ENCODE data around the gene MOCS3. TPM values are rescaled to one million over a fixed set of nuclear protein-coding genes. Genes with fewer than 3 reads are reported as not detected.

The MOCS3 gene, protein sequence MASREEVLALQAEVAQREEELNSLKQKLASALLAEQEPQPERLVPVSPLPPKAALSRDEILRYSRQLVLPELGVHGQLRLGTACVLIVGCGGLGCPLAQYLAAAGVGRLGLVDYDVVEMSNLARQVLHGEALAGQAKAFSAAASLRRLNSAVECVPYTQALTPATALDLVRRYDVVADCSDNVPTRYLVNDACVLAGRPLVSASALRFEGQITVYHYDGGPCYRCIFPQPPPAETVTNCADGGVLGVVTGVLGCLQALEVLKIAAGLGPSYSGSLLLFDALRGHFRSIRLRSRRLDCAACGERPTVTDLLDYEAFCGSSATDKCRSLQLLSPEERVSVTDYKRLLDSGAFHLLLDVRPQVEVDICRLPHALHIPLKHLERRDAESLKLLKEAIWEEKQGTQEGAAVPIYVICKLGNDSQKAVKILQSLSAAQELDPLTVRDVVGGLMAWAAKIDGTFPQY
- total RNA-seq (2014; rRNA removed; shearing (Covaris generic); ENCODE audit: low replicate concordance): 11.7 and 13.6 TPM in 2 replicates

DNA sequence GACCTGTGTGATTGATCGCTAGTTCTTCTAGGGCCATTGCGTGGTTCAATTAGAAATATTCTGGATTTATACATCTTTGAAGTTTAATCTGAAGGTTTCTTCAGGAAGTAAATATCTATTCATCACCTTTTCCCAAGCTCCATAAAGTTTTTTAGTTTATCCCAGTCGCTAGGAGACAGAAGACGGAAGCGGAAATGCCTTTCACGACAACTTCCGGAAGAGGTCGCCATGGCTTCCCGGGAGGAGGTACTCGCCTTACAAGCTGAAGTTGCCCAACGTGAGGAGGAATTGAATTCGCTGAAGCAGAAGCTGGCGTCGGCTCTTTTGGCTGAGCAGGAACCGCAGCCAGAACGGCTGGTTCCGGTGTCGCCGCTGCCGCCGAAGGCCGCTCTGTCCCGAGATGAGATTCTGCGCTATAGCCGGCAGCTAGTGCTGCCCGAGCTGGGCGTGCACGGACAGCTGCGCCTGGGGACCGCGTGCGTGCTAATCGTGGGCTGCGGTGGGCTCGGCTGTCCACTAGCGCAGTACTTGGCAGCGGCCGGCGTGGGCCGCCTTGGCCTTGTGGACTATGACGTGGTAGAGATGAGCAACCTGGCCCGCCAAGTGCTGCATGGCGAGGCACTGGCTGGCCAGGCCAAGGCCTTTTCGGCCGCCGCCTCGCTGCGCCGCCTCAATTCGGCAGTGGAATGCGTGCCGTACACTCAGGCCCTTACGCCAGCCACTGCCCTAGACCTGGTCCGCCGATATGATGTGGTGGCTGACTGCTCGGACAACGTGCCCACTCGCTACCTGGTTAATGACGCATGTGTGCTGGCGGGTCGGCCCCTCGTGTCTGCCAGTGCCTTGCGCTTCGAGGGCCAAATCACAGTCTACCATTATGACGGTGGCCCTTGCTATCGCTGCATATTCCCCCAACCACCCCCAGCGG, at the start of gene MOCS3:
Gene MOCS3 (plus strand): TSS at position 204 of the 928 bp plus-strand sequence. CDS start 25 bp downstream, at position 229.
- peaks cover 41% of the 10 kb centered on the region for H3K36me3 ChIP-seq
- H3K9me3 ChIP-seq: no peaks in the 10 kb centered on the region
- H3K4me3 ChIP-seq: peak within 1 kb of the TSS; percentile 85
- DNase-seq: peak; percentile 85
- H3K27me3 ChIP-seq: no peaks in the 10 kb centered on the region

DNA sequence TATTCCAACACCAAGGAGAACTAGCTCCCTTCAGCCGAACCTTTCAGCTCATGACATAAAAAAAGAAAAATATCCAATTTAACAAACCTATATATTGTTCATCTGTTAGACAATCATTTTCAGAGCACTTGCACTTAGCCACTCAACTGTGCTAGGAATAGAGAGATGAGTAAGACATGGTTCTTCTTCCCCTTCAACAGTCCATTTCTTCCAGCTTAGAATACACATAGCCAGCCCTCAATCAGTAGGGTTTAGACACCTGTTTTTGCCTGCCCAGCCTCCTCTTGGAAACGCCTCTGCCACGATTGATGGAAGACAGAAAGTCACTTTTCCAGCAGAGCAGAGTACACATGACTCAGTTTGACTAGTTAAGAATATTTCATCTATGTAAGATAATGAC, 49.2 kb upstream of the MOCS3 start:
- Histone ChIP-seq H3K4me3 (no peak overlapping the region), H3K27me3 (no peaks in the 10 kb centered on the region), H3K36me3 (peaks cover 58% of the 10 kb centered on the region), H3K9me3 (no peaks in the 10 kb centered on the region)
- DNase-seq: no peak

DNA sequence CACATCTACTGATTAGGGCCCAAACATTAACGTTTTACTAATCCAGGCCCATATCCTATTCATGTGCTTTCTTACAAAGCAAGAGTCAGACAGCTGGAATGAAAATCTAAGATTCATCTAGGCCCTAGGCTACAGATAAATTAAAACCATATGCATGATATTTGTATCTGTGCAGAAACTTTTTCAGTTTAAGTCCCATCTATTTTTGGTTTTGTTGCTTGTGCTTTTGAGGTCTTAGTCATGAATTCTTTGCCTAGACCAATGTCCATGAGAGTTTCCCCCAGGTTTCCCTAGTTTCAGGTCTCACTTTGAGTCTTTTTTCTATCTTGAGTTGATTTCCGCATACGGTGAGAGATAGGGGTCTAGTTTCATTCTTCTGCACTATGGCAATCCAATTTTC, 47.6 kb upstream of the MOCS3 start:
- no peaks in the 10 kb centered on the region for H3K27me3 ChIP-seq
- DNase-seq: no peak

DNA sequence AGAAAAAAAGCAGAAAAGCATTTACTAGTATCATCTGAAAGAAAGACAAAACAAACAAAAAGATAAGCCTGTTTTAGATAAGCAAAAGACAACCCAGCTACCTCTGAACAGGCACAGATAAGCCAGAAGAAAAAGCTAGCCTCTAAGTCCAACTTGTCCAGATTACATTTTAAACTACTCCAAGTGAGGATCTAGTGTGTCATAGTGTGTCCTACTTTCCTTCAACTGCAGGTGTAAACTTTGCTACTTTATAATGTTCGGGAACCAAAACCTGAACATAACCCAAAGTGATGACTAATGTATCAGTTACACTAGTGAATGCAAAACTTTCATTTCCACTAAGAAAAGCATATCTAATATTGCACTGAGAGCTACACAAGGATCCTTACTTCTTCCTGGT, 46.9 kb upstream of the MOCS3 start:
- no peak overlapping the region for H3K4me3 ChIP-seq
- no peaks in the 10 kb centered on the region for H3K27me3 ChIP-seq
- H3K36me3 ChIP-seq: peaks cover 50% of the 10 kb centered on the region
- no peaks in the 10 kb centered on the region for H3K9me3 ChIP-seq
- DNase-seq: no peak

More for the DNA sequence above, 47.6 kb upstream of the MOCS3 start:
- Histone ChIP-seq H3K4me3 (no peak overlapping the region), H3K9me3 (no peaks in the 10 kb centered on the region), H3K36me3 (peaks cover 49% of the 10 kb centered on the region)

DNA sequence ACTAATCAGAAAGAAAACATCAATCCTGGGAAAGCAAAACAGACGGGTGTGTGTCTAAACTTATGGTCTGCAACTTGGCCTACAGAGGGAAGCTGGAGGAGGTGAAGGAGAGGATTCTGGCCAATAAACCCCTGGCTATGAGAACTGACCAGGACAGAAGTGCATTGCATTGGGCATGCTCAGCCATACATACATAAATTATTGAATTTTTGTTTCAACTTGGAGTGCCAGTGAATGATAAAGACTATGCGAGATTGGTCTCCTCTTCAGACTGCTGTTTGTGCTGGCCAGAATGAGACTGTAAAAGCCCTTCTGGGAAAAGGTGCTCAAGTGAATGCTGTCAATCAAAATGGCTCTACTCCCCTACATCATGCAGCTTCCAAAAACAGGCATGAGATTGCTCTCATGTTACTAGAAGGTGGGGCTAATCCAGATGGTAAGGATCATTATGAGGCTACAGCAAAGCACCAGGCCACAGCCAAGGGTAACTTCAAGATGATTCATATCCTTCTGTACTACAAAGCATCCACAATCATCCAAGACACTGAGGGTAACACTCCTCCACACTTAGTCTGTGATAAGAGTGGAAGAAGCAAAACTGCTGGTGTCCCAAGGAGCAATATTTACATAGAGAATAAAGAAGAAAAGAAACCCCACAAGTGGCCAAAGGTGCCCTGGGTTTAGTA, 44.8 kb upstream of the MOCS3 start:
- DNase-seq: peak; percentile 59
- Histone ChIP-seq H3K4me3 (no peak overlapping the region), H3K36me3 (peaks cover 62% of the 10 kb centered on the region), H3K27me3 (no peaks in the 10 kb centered on the region), H3K9me3 (no peaks in the 10 kb centered on the region)

DNA sequence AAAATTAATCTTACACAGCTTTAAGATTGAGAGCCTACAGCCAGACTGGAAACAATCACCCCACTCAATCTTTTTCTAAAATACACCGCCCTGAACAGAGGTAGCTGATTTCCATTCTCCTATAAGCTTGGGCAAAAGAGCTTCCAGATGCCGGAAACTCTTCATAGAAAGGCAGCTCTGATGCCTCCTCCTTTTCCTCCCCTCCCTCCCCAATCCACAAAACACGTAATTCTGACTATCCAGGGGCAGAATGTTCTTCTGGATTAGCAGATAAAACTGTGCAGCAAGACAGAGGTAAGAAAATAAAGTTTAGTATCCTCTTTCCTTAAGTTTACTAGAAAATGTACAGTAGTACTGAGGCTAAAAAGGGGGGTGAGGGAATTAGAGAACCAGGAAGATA, 43.2 kb upstream of the MOCS3 start:
- DNase-seq: no peak
- Histone ChIP-seq H3K36me3 (peaks cover 62% of the 10 kb centered on the region), H3K4me3 (no peak overlapping the region), H3K27me3 (no peaks in the 10 kb centered on the region), H3K9me3 (no peaks in the 10 kb centered on the region)

DNA sequence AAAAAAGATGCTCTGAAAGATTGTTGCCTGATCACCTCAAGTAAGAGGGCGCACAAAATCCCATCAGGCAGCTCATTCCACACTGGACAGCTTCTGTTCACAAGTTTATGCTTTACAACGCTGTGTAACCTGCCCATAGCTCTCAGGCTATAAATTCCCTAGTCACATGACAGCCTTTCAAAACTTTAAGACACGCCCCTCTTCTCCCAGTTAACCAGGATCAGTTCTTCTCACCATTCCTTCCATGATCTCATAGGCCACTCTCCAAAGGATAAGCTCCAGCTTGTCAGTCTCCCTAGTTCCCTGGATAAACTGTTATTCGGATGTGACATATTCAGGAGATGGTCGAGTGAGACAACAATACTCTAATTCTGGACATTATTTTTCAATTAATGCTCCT, 42.4 kb upstream of the MOCS3 start:
- Histone ChIP-seq H3K27me3 (no peaks in the 10 kb centered on the region), H3K9me3 (no peaks in the 10 kb centered on the region), H3K36me3 (peaks cover 59% of the 10 kb centered on the region), H3K4me3 (no peak overlapping the region)
- no peak for DNase-seq

DNA sequence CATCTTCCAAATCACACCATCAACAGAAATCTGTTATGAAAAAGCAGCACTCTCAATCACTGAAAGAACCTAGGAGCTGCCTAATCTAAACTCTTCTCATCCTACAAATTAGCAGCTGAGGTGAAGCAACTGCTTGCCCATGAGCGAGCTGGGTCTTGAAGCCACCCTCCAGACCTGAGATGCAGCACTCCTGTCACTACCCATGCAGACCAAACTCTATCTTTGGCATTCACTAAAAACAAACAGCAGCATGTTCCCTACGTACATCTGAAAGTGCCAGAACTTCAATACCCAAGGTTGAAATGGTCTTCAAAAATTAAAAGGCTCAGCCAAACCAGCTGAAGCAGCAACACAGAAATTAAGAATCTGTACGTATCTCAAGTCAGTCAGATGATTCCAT, 41.7 kb upstream of the MOCS3 start:
- no peak for DNase-seq
- H3K9me3 ChIP-seq: no peaks in the 10 kb centered on the region
- no peaks in the 10 kb centered on the region for H3K27me3 ChIP-seq
- no peak overlapping the region for H3K4me3 ChIP-seq
- H3K36me3 ChIP-seq: peaks cover 56% of the 10 kb centered on the region

DNA sequence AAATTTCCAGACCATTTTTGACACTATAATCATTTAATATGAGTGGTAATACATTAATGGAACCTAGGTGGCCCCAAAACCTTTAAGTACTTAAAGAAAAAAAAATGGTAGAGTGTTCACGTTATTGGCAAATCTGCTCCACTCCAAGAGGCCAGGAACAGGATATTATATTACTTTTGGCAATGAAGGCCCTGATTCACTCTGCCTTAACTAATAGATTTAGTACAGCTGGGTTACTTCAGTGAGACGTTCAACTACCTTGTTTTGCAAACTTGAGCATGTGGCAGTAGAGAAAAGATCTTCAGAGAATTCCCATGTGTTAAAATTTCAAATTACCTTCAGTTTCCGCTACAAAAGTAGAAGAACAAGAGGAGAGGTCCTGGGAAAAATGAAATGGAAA, 40.2 kb upstream of the MOCS3 start:
- DNase-seq: no peak
- H3K9me3 ChIP-seq: no peaks in the 10 kb centered on the region
- H3K27me3 ChIP-seq: no peaks in the 10 kb centered on the region
- H3K36me3 ChIP-seq: peaks cover 51% of the 10 kb centered on the region
- no peak overlapping the region for H3K4me3 ChIP-seq

DNA sequence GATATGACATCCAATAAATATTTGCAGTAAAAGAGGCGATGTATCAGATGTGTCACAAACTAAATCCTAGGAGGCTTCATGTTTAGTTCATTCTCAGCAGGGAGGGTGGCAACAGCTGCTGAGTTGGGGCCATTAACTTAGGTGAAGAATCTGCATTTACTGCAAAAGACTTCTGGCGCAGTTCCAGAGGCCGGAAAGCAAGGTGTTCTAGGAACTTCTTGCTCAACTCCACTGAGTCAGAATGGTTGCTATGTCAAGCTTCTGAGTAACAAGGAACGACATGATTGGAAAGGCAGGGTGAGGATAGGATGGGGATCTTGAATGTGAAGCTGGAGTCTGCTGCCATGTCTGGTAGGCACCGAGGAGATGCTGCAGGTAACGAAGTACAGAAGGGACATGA, 39.1 kb upstream of the MOCS3 start:
- Histone ChIP-seq H3K36me3 (peaks cover 57% of the 10 kb centered on the region), H3K27me3 (no peaks in the 10 kb centered on the region), H3K9me3 (no peaks in the 10 kb centered on the region), H3K4me3 (no peak overlapping the region)
- DNase-seq: peak; percentile 56

DNA sequence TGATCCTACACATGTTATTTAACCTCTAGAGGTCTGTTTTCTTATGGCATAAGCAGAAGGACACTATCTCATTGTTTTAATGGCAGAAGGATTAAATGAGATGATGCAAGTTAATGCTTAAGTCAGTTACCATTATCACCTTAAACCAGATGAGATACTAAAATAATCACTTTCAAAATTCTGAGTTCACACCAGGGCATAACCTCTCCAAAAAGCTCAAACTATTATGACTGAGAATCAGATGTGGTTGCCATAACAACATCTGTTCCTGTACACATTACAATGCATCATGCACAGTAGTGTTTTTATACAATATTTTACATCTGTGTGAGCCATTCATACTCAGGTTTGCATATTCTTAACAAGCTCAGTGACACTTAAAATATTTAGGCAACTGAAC, 37.6 kb upstream of the MOCS3 start:
- DNase-seq: no peak
- H3K36me3 ChIP-seq: peaks cover 72% of the 10 kb centered on the region

DNA sequence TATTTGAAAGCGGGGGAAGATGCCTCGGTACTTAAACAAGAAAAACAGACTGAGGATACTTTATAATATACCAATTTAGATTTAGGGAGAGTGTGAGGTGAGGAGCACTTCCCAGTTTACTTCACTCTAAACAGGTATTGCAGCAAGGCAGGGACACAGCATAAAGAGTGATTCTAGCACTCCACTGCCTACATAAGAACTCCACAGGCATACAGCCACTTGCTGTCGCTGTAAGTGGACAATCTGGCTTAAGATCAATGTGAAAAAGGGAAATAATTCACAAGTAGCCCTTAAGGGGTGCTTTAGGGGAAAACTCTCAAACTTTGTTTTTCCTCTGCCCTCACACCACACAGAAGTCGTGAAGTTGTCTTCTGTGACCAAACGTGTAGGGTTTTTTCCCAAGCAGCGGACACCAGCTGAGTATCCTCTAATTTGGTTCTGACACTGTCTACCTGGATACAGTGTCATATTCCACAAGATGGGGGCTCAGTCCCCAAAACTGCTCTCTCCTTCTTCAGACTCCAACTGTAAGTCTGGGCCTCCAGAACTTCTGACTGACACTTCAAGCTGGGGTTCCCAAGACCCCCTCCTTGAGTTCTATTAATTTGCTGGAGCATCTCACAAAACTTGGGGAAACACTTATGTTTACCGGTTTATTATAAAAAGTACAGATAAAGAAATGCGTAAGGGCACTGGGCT, 36.7 kb upstream of the MOCS3 start:
- Histone ChIP-seq H3K36me3 (peaks cover 73% of the 10 kb centered on the region), H3K4me3 (no peak overlapping the region), H3K9me3 (no peaks in the 10 kb centered on the region), H3K27me3 (no peaks in the 10 kb centered on the region)
- DNase-seq: no peak

More for the DNA sequence above, 37.6 kb upstream of the MOCS3 start:
- H3K9me3 ChIP-seq: no peaks in the 10 kb centered on the region
- no peaks in the 10 kb centered on the region for H3K27me3 ChIP-seq
- no peak overlapping the region for H3K4me3 ChIP-seq

DNA sequence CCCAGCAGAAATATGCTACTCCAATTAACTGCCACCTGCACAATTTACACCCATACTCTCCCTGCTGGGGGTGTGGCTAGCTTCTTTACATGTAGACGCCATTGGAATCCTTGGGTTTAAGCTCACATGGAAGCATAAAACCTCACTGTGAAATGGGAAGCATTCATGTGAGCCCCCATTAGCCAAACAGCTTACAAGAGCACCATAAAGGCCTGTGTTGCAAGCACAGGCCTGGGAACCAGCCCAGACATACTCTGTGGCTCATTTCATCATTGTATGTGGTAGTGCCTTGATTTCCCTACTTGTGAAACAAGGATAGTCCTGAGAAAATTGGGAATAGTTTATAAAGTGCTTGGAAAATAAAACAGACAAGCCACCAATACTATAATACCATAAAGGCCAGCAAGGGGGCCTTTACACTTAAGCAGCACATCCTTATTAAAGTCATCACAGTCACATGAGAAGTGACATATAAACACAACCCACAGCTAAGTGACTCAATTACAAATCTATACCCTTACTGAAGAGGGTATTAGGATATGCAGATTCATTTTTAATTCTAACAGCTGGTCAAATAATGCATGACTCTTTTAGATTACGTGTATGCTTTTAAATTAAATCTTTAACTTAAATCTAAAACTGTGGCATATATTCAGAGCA, 34.2 kb upstream of the MOCS3 start:
- H3K36me3 ChIP-seq: peaks cover 77% of the 10 kb centered on the region

DNA sequence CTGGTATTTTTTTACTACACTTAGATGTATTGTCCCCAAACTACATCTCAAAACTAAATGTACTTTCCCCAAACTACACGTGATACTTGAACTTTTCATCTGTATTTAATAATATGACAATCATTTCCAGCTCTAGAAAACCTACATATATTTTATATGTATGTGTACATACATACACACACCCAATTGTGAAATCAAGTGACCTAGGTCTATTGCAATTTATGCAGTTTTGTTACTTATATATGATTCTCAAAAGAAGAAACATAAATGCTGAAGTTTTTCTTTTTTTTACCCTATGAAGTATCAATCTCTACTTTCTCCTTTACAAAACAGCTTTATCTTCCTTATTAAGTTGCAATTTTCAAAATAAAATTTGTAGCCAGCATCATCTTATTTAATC, 32.1 kb upstream of the MOCS3 start:
- no peaks in the 10 kb centered on the region for H3K27me3 ChIP-seq
- peaks cover 73% of the 10 kb centered on the region for H3K36me3 ChIP-seq
- H3K4me3 ChIP-seq: no peak overlapping the region
- no peak for DNase-seq
- H3K9me3 ChIP-seq: no peaks in the 10 kb centered on the region

More for the DNA sequence above, 34.2 kb upstream of the MOCS3 start:
- H3K9me3 ChIP-seq: no peaks in the 10 kb centered on the region
- H3K27me3 ChIP-seq: no peaks in the 10 kb centered on the region
- H3K4me3 ChIP-seq: no peak overlapping the region
- no peak for DNase-seq

DNA sequence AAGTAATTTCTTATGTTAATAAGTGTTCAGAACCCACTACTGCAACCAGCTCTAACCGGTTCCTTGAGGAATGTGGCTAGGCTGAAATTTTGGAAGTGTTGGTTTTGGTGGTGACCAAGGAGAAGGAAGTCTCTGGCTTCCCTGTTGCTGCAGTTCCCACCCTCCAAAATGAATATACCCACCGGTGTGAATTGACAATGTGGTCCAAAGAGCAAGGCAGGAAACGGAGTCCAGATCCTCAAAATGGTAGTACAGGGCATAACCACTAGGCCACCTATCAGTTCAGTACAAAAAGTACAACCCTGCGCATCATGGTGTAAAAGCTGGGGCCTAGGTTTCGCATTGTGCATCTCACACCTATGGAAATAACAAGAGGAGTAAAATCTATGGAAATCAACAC, 30.1 kb upstream of the MOCS3 start:
- H3K36me3 ChIP-seq: peaks cover 78% of the 10 kb centered on the region
- no peaks in the 10 kb centered on the region for H3K9me3 ChIP-seq
- H3K27me3 ChIP-seq: no peaks in the 10 kb centered on the region
- no peak for DNase-seq
- H3K4me3 ChIP-seq: peak overlapping the region; percentile 68
